H1 (cell line): Measurements from ENCODE around the gene MYLK2. TPM values are rescaled to one million over a fixed set of nuclear protein-coding genes. Genes with fewer than 3 reads are reported as not detected.

ENCODE experiments used
- EP300 ChIP-seq, 2 experiments: IDR thresholded peaks; 1 replicate in 1 of 2; 2 replicates in 1 of 2; pipeline ENCODE4 v1.6.1; 2011 to 2012; ENCODE audit warnings: low read depth in 2 of 2, low read length in 2 of 2, mild to moderate bottlenecking in 2 of 2, borderline replicate concordance in 1 of 2, inconsistent platforms in 1 of 2, moderate library complexity in 1 of 2
- SIN3A ChIP-seq, 2 experiments: IDR thresholded peaks in 1 of 2; conservative IDR thresholded peaks in 1 of 2; 2 replicates each; pipeline ENCODE4 v1.6.1; 2011 to 2012; ENCODE audit warnings: low read length in 2 of 2, improper control_type of control experiment in 1 of 2, low read depth in 1 of 2, mild to moderate bottlenecking in 1 of 2
- polyA plus RNA-seq, 7 experiments: library from polyadenylated mRNA; depleted of rRNA in 3 of 7; stranded (reverse) in 5 of 7; unstranded in 2 of 7; fragments of >200 nt in 5 of 7; fragments of 200-250 nt in 2 of 7; gene quantifications; 1 replicate in 5 of 7; 2 replicates in 1 of 7; 4 replicates in 1 of 7; pipeline versions ENCODE4 v1.2.1 to v1.2.3, GENCODE V29; 2011 to 2013; ENCODE audit warnings: missing spikeins in 2 of 7, mixed read lengths in 2 of 7
- total RNA-seq: library from RNA; stranded (reverse); fragmentation: NEBNext Ultra II Directional; extraction: Animal tissue kit (Norgen Biotek cat#: 25700); gene quantifications from 2 replicates; pipeline ENCODE4 v1.2.1, GENCODE V29; 2021
- TF ChIP-seq, protein P1 (sequence below), 3 experiments: IDR thresholded peaks; 1 replicate in 2 of 3; 2 replicates in 1 of 3; pipeline versions ENCODE4 v1.5.1 to v1.6.1; 2011; ENCODE audit warnings: low read length in 3 of 3, mild to moderate bottlenecking in 3 of 3, inconsistent platforms in 2 of 3, low read depth in 1 of 3, moderate library complexity in 1 of 3; ENCODE audit not compliant: insufficient read depth in 1 of 3; ENCODE audit errors: control extremely low read depth in 1 of 3

The MYLK2 gene
- total and polyA plus RNA-seq, 2 of the 8 experiments (the other 6 are each of a cell fraction or from before 2014, with no cell fraction given), result 0.22 to 0.26 TPM

DNA sequence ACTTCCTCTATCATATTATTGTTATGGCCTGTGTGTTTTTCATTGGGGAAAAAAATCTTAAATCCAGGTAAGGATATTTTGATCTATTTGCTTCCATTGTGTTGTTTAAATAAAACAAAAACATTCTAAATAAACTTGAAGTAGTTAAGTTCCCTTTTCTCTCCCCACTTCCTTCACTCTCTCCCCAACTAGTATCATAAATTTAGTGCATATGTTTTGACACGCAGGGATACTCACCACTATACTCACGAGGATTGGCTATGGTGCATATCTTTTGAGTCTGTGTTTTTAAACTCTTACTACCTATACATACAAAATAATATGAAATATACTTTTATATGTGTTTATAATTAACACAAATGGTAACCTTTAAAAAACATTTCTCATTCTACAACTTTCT lies 56.5 kb downstream of the MYLK2 start (continued):
- TF ChIP-seq, protein P1, sequence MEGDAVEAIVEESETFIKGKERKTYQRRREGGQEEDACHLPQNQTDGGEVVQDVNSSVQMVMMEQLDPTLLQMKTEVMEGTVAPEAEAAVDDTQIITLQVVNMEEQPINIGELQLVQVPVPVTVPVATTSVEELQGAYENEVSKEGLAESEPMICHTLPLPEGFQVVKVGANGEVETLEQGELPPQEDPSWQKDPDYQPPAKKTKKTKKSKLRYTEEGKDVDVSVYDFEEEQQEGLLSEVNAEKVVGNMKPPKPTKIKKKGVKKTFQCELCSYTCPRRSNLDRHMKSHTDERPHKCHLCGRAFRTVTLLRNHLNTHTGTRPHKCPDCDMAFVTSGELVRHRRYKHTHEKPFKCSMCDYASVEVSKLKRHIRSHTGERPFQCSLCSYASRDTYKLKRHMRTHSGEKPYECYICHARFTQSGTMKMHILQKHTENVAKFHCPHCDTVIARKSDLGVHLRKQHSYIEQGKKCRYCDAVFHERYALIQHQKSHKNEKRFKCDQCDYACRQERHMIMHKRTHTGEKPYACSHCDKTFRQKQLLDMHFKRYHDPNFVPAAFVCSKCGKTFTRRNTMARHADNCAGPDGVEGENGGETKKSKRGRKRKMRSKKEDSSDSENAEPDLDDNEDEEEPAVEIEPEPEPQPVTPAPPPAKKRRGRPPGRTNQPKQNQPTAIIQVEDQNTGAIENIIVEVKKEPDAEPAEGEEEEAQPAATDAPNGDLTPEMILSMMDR (IDR thresholded peaks at IDR 0.05; ENCODE audit: control extremely low read depth in 1 of 3, insufficient read depth in 1 of 3, low read depth in 1 of 3, low read length in 3 of 3), result no peak
- TF ChIP-seq EP300 (IDR thresholded peaks at IDR 0.05; ENCODE audit: borderline replicate concordance in 1 of 2, low read depth in 2 of 2, low read length in 2 of 2), result no peak
- TF ChIP-seq SIN3A (conservative IDR thresholded peaks at IDR 0.05 in 1 of 2, IDR thresholded peaks at IDR 0.05 in 1 of 2; ENCODE audit: low read depth in 1 of 2, low read length in 2 of 2), result no peak
